Thyroid gland (tissue), 4 donors: ENCODE results near the gene TASP1.

Source experiments
- POLR2A ChIP-seq, 2 donors: fragments of 450-650 bp; IDR thresholded peaks; one replicate each; pipeline ENCODE4 v1.6.1; 2017; ENCODE audit warnings: antibody characterized with exemption in 2 of 2, mild to moderate bottlenecking in 2 of 2, moderate library complexity in 1 of 2
- TF ChIP-seq, protein P1 (sequence below), 6 experiments: fragments of 200-600 bp in 3 of 6; fragments of 450-650 bp in 3 of 6; sonication (generic) in 3 of 6; IDR thresholded peaks; one replicate each; pipeline ENCODE4 v1.5.1; 2016 to 2019; ENCODE audit warnings: antibody characterized with exemption in 6 of 6, mild to moderate bottlenecking in 2 of 6, inconsistent platforms in 1 of 6, moderate library complexity in 1 of 6

DNA sequence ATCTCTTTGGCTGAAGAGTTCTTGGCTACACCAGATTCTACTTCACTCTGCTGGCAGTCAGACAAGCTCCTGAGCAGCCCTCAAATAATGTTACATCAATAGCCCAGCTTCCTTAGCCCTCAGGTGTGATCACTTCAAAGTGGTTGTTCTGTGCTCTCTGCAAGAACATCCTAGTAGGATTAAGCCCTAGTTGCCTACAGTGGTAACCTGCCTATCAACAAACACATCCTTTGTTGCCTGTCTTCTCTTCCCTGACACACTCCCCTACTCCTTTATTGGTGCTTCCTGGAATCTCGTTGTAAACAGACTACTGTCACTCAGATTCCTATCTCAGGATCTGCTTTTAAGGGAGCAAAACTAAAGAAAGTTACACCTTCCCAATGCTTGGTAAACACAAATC lies 45.1 kb upstream of the TASP1 start:
- TF ChIP-seq, protein P1, sequence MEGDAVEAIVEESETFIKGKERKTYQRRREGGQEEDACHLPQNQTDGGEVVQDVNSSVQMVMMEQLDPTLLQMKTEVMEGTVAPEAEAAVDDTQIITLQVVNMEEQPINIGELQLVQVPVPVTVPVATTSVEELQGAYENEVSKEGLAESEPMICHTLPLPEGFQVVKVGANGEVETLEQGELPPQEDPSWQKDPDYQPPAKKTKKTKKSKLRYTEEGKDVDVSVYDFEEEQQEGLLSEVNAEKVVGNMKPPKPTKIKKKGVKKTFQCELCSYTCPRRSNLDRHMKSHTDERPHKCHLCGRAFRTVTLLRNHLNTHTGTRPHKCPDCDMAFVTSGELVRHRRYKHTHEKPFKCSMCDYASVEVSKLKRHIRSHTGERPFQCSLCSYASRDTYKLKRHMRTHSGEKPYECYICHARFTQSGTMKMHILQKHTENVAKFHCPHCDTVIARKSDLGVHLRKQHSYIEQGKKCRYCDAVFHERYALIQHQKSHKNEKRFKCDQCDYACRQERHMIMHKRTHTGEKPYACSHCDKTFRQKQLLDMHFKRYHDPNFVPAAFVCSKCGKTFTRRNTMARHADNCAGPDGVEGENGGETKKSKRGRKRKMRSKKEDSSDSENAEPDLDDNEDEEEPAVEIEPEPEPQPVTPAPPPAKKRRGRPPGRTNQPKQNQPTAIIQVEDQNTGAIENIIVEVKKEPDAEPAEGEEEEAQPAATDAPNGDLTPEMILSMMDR (IDR thresholded peaks at IDR 0.05) = no peak
- TF ChIP-seq POLR2A (IDR thresholded peaks at IDR 0.05) = no peak
